ENCODE results near the gene AURKB.

Gene AURKB

DNA sequence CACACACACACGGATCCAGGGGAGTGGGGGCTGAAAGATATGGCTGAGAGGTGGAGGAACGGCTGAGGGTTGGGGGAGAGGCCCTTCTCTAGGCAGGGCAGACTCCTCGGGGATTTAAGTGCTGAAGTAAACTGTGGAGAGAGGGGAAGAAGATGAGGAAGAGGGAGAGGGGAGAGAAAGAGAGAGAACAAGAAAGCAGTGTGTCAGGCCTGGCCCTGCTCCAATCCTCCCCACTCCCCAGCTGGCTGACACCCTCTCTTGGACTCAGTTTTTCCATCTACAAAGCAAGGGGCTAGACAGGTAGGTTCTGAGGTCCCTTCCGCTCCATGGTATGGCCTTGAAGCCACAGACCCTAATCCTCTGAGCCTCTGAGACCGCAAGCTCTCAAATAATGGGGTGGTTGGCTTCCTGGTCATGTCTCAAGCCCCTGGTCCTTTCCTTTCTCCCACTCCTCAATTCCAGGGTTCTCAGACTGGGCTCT, 49.6 kb downstream of the AURKB start:
- no peak for DNase-seq

DNA sequence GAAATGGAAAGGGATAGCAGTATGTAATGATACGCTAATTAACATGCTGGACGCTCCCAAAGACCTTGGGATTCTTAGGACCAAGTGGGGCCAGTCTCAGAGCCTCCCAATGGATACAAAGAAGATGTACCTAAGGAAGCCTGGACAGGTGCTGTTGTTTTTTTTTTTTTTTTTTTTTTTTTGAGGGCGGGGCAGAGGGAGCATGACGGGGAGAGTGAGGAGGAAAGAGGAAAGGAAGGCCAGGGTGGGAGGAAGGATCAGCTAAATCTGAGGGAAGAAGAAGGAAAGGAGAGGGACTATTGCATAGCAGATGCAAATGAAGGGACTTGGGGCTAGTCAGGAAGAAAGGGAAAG, 50.2 kb downstream of the AURKB start:
- DNase-seq: no peak

DNA sequence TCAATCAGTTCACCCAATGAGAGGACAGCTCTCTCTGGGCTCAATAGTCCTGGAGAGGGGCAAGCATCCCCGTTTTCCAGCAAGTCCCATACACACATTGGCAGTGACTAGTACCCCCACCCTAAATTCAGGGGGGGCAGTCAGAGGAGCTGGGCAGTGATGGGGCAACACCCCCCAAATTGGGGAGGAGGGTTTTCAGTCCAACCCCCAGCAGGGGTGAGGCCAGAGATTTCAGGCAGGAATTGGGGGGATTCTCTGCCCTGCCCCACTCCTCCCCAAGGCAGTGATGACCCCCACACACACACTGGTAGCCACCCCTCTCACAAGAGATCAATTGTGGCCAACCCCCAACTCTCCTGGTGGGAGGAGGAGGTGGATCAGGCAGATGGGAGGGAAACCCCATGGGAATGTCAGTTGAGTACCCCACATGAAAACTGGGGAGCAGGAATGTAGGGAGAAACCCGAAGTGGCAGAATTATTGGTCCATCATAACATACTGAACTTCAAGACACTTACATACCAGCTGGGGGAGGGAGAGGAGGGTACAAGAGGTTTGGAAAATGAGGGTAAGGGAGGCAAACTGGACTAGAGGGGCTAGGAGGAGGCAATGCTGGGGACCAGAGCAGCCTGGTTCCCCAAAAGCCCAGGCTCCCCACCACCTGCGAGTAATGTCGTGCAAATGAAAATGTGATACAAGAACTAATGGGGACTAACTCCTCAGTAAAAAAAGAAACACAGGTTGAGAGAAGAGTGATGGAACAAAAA, 50.7 kb downstream of the AURKB start:
- DNase-seq: no peak

DNA sequence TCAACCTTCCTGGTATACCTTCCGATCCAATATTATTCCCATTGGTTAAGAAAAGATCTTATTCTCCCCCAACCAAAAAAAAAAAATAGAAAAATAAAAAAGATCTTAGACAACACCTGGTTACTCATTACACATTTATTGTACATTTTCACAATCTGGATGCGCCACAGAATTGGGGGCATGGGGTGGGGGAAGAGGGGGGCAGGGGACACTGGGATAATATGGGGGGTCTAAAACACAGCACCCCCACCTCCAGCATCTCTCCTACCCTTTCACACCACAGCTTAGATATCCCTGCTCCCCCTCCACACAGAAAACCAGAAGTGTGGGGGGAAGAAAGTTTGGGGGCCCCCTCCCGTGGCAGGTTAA, 51.4 kb downstream of the AURKB start:
- DNase-seq: no peak

DNA sequence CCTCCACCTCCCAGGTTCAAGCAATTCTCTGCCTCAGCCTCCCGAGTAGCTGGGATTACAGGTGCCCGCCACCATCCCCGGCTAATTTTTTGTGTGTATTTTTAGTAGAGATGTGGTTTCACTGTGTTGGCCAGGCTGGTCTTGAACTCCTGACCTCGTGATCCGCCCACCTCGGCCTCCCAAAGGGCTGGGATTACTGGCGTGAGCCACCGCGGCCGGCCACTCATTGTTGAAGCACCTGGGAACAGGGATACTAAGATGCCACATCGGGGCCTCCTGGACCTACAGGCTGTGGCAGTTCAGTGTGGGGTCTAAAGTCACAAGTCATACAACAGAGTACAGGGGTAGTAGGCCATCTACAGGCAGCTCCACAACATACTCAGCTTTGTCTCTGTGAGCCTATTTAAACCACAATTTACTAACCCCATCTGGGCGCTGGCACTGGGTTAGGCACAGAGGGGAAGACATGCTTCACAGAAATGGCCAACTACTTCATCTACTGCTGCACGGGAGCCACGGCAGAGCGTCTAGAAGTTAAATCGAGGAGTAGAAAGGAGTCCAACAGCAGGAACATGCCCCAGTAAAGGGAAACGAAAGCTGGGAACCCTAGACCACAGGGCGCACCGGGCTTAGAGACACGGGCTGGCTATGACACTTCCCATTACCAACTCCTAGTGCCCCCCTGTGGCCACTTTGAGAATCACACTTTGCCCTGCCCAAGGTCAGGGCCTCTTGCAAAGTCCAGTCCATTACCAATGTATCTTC, 51.9 kb downstream of the AURKB start:
- peak; percentile 96 for DNase-seq

DNA sequence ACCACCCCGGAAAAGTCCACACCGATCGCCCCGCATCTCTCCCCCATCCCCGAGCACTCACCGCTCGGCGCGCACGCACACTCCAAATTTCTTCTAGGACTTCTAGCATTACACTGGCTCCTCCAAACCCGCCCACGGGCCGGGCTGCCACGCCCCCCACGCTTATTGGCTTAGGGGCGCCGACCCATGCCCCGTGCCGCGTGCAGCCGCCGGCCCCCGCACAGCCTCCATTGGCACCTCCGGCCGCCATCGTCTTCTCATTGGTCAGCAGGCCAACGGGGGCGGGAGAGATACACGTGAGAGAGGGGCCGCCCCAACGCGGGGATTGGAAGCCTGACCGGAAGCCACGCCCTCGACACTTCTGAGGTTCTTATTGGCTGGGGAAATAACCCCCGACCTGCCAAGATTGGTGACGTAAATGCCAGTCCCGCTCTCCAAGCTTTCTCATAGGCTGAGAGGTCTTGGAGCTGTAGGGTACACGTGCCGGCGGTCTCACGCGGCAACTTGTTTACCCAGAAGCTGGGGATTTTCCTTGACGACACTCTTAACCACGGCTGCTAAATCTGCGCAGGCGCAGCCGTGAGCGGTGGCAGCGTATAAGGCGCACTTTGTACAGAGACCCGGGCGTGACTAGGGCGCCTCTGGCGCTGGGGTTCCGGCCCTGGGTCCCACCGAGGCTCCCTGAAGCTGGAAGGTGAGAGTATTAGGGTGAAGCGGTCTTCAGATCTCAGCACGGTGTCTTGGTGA, 54.0 kb downstream of the AURKB start:
- peak; percentile 100 for DNase-seq

DNA sequence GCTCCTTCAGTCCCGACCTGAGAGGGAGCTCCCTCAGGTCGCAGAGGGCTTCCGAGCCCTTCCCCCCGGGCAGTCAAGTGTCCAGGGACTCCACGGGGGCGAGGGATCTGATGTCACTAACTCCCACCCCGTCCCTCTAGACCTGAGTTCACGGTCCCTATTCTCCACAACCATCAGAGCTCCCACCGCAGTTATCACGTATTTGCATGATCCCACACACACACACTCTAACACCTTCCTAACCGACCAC, 54.5 kb downstream of the AURKB start:
- DNase-seq: no peak

DNA sequence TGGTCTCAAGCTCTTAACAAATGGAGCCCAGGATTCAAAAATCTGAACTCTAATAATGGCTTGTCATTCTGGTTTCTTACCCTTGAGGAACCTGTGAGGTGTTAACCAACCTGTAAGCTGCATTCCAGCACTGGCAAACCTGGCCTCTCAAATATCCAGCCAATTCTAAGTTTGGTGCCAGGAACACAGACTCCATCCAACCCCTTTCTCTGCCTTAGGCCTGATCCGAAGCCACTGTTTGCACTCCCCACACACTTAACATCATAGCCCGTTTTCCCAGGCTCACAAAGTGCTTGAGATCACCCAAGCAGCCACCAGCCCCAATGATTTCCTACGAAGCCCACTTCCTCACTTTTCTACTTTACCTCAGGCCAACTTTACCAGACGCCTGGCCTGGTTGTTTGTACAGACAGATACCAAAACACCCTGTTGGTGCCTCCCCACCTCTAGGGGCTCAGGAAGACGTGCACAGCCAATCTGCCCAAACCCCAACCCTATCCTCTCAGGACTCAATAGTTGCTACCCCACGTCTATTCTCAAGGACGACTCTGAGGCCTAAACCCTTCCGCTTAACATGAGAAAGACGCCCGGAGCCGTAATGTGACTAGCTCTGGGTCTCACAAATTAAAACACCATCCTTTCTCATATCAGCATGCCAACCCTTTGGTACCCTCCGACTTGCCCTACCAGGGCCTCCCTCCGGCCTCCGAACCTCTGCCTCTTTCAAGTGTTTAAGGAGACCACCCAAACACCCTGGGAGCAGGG, 55.0 kb downstream of the AURKB start:
- DNase-seq: no peak
